ENCODE results near the gene CLIC1. TPM values are rescaled to one million over a fixed set of nuclear protein-coding genes. Genes with fewer than 3 reads are reported as not detected.

The CLIC1 gene
- total RNA-seq, 1 experiment from 2014 or later = 431 TPM

DNA sequence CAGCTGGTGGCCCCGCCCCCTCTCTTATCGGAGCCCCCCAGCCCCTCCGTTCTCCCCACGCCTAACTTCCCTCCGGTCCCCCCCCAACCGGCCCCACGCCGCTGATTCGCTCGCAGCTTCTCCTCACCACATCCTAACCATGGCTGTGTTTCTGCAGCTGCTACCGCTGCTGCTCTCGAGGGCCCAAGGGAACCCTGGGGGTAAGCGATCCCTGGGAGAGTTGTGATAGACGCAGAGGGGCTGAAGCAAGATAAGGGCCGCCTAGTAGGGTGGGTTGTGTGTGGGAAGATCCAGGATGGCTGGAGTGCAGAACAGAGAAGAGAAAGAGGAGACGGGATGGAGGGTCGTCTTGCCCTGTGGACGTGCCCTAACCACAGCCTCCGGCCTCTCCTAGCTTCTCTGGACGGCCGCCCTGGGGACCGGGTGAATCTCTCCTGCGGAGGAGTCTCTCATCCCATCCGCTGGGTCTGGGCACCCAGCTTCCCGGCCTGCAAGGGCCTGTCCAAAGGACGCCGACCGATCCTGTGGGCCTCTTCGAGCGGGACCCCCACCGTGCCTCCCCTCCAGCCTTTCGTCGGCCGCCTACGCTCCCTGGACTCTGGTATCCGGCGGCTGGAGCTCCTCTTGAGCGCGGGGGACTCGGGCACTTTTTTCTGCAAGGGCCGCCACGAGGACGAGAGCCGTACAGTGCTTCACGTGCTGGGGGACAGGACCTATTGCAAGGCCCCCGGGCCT is 12.9 kb downstream of the CLIC1 start, which contains the start of gene MPIG6B:
Gene MPIG6B (plus strand): TSS at position 129 of the 735 bp plus-strand sequence. CDS start 11 bp downstream, at position 140.
- H3K9me3 ChIP-seq (ENCODE audit: low read depth, low read length, poor library complexity, severe bottlenecking) = no peaks in the 10 kb centered on the region
- no TSS peak for BruUV-seq (replicated peaks)
- TF ChIP-seq EZH2 (IDR thresholded peaks at IDR 0.05; ENCODE audit: borderline replicate concordance, low read depth, low read length, poor library complexity, severe bottlenecking) = no peak
- TF ChIP-seq, protein P1, sequence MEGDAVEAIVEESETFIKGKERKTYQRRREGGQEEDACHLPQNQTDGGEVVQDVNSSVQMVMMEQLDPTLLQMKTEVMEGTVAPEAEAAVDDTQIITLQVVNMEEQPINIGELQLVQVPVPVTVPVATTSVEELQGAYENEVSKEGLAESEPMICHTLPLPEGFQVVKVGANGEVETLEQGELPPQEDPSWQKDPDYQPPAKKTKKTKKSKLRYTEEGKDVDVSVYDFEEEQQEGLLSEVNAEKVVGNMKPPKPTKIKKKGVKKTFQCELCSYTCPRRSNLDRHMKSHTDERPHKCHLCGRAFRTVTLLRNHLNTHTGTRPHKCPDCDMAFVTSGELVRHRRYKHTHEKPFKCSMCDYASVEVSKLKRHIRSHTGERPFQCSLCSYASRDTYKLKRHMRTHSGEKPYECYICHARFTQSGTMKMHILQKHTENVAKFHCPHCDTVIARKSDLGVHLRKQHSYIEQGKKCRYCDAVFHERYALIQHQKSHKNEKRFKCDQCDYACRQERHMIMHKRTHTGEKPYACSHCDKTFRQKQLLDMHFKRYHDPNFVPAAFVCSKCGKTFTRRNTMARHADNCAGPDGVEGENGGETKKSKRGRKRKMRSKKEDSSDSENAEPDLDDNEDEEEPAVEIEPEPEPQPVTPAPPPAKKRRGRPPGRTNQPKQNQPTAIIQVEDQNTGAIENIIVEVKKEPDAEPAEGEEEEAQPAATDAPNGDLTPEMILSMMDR (conservative IDR thresholded peaks at IDR 0.05; ENCODE audit: low read depth, low read length) = no peak
- H3K36me3 ChIP-seq (ENCODE audit: insufficient read depth, low read length, poor library complexity, severe bottlenecking) = peaks cover 18% of the 10 kb centered on the region
- intact Hi-C loops (cut with micrococcal nuclease; ENCODE audit: unreplicated experiment) = no loop called here
- H3K4me3 ChIP-seq (ENCODE audit: low read depth, low read length, poor library complexity, severe bottlenecking) = no peak within 1 kb of the TSS
- no peak within 1 kb of the TSS for H3K27ac ChIP-seq (ENCODE audit: low read depth, low read length, poor library complexity, severe bottlenecking)
- ChIA-PET POLR2A (ENCODE audit: low non-redundant PET) (no interaction called here), CTCF (no interaction called here)
- DNase-seq (ENCODE audit: low spot score) = no peak
- H3K4me1 ChIP-seq (ENCODE audit: insufficient read depth, low read length, poor library complexity, severe bottlenecking) = no peaks in the 10 kb centered on the region
- no peaks in the 10 kb centered on the region for H3K27me3 ChIP-seq (replicated peaks; ENCODE audit: insufficient read depth, low read depth, low read length, poor library complexity)

- H3K4me3 ChIP-seq (ENCODE audit: low read depth, low read length, poor library complexity, severe bottlenecking) = no peak overlapping the region
- CTCF ChIA-PET = no interaction called here
- no peak overlapping the region for H3K27ac ChIP-seq (ENCODE audit: low read depth, low read length, poor library complexity, severe bottlenecking)
- DNase-seq (ENCODE audit: low spot score) = no peak
- H3K9me3 ChIP-seq (ENCODE audit: low read depth, low read length, poor library complexity, severe bottlenecking) = no peaks in the 10 kb centered on the region
- intact Hi-C loops (cut with micrococcal nuclease; ENCODE audit: unreplicated experiment) = no loop called here
- POLR2A ChIA-PET (ENCODE audit: low non-redundant PET) = no interaction called here
- no TSS peak for BruUV-seq (replicated peaks)
- H3K36me3 ChIP-seq (ENCODE audit: insufficient read depth, low read length, poor library complexity, severe bottlenecking) = peaks cover 5% of the 10 kb centered on the region
- TF ChIP-seq, protein P1 (conservative IDR thresholded peaks at IDR 0.05; ENCODE audit: low read depth, low read length) = no peak
- TF ChIP-seq EZH2 (IDR thresholded peaks at IDR 0.05; ENCODE audit: borderline replicate concordance, low read depth, low read length, poor library complexity, severe bottlenecking) = no peak
- no peaks in the 10 kb centered on the region for H3K27me3 ChIP-seq (replicated peaks; ENCODE audit: insufficient read depth, low read depth, low read length, poor library complexity)
- no peaks in the 10 kb centered on the region for H3K4me1 ChIP-seq (ENCODE audit: insufficient read depth, low read length, poor library complexity, severe bottlenecking)
Observed at GRCh38 chr6:31722173-31722572, 14.2 kb downstream of the CLIC1 start.

DNA sequence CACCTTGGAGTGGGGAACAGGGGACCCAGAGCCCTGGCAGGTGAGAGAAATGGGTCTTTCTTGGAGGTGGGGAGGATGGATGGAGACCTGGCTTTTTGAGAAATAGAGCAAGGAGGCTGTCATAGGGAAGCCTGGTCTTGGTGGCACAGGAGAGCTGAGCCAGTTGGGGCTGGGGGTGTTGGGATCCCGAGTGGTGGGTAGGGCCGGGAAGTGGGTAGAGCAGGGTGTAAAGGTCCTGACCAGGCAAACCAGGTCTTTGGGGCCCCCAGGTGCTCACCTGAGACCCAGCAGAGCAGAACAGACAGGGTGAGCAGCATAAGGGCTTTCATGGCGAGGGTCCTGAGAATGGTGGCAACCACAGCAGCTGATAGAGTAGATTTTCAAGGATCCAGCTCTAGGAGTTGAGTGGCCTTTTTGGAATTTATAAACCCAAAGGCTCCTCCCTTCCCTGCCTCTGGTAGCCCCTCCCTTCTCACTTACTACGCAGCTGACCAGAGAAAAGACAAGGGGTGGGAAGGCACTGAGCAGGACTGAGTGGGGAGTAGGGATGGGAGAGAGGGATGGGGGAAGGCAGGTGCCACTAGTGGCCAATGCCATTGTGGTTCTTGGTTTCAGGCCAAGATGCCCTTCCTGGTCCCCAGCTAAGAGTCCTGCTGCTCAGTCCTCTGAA is 14.8 kb downstream of the CLIC1 start, which contains the start of gene LY6G6C:
Gene LY6G6C (minus strand): TSS at position 396 of the 670 bp plus-strand sequence. CDS start 67 bp downstream, at position 329.
- Histone ChIP-seq H3K27me3 (replicated peaks; ENCODE audit: insufficient read depth, low read depth, low read length, poor library complexity) (no peaks in the 10 kb centered on the region), H3K4me3 (ENCODE audit: low read depth, low read length, poor library complexity, severe bottlenecking) (no peak within 1 kb of the TSS), H3K27ac (ENCODE audit: low read depth, low read length, poor library complexity, severe bottlenecking) (no peak within 1 kb of the TSS), H3K36me3 (ENCODE audit: insufficient read depth, low read length, poor library complexity, severe bottlenecking) (no peaks in the 10 kb centered on the region), H3K4me1 (ENCODE audit: insufficient read depth, low read length, poor library complexity, severe bottlenecking) (no peaks in the 10 kb centered on the region), H3K9me3 (ENCODE audit: low read depth, low read length, poor library complexity, severe bottlenecking) (no peaks in the 10 kb centered on the region)
- no peak for DNase-seq (ENCODE audit: low spot score)
- intact Hi-C loops (cut with micrococcal nuclease; ENCODE audit: unreplicated experiment) = no loop called here
- CTCF ChIA-PET = no interaction called here
- BruUV-seq (replicated peaks) = no TSS peak
- TF ChIP-seq, protein P1 (conservative IDR thresholded peaks at IDR 0.05; ENCODE audit: low read depth, low read length) = no peak
- TF ChIP-seq EZH2 (IDR thresholded peaks at IDR 0.05; ENCODE audit: borderline replicate concordance, low read depth, low read length, poor library complexity, severe bottlenecking) = no peak
- POLR2A ChIA-PET (ENCODE audit: low non-redundant PET) = no interaction called here

All from A673 (cell line).